Medulla oblongata (tissue), 1 donor: ENCODE results near the gene NFKBIA.
"Not testable (repeated sequence)": the region's sequence is repeated elsewhere in the genome, so short reads cannot be mapped to it uniquely, and the experiment has no call there.

Experiments used
- DNase-seq: peaks from one replicate; pipeline ENCODE4 v3.0.0-alpha.2; 2015; ENCODE audit errors: extremely low spot score

NFKBIA gene, protein sequence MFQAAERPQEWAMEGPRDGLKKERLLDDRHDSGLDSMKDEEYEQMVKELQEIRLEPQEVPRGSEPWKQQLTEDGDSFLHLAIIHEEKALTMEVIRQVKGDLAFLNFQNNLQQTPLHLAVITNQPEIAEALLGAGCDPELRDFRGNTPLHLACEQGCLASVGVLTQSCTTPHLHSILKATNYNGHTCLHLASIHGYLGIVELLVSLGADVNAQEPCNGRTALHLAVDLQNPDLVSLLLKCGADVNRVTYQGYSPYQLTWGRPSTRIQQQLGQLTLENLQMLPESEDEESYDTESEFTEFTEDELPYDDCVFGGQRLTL

DNA sequence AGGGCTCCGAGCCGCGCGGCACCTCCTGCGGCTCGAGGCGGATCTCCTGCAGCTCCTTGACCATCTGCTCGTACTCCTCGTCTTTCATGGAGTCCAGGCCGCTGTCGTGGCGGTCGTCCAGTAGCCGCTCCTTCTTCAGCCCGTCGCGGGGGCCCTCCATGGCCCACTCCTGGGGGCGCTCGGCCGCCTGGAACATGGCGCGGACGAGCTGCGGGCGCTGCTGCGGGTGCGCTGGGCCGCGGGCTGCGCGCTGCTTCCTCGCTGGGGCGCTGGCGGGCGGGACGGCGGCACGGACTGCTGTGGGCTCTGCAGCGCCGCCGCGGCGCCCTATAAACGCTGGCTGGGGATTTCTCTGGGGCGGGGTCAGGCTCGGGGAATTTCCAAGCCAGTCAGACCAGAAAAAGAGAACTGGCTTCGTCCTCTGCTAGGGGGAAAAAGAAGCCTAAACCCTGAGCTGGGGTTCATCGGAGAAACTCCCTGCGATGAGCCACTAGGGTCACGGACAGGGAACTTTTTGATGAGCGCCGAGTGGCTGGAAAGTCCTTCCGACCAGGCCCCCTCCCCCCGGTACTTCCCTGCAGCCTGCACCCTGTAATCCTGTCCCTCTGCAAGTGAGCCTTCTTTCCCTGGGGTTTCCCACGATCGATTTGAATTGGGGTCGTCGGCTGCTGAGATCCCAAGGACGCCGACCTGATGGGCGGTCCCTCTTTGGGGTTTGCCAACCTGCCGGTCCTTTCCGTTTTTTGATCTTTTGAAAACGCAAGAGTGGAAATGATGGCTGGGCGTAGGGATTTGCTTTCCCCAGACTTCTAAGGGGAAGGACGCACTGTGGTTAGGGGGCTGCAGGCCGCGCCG, at the start of gene NFKBIA:
TSS of gene NFKBIA (minus strand) at position 301 of the 855 bp plus-strand sequence. CDS start at position 196, 105 bp downstream.
- peak; percentile 91 for DNase-seq

GRCh38 chr14:35446450-35446849, 41.9 kb upstream of the NFKBIA start:
- DNase-seq, result no peak

DNA sequence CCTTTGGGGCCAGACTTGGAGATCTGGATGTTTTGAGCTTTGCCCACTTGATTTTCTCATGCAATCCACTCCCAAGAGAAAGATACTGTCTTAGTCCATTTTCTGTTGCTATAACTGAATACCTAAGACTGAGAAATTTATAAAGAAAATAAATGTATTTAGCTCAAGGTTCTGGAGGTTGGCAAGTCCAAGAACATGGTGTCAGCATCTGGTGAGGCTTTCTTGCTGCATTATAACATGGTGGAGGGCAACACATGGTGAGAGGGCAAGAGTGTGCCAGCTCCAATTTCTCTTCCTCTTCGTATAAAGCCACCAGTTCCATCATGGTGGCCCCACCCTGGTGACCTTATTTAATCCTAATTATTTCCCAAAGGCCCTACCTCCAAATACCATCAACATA, 39.6 kb upstream of the NFKBIA start:
- no peak for DNase-seq

- no peak for DNase-seq
Measured at GRCh38 chr14:35441160-35441559, 36.6 kb upstream of the NFKBIA start.

DNA sequence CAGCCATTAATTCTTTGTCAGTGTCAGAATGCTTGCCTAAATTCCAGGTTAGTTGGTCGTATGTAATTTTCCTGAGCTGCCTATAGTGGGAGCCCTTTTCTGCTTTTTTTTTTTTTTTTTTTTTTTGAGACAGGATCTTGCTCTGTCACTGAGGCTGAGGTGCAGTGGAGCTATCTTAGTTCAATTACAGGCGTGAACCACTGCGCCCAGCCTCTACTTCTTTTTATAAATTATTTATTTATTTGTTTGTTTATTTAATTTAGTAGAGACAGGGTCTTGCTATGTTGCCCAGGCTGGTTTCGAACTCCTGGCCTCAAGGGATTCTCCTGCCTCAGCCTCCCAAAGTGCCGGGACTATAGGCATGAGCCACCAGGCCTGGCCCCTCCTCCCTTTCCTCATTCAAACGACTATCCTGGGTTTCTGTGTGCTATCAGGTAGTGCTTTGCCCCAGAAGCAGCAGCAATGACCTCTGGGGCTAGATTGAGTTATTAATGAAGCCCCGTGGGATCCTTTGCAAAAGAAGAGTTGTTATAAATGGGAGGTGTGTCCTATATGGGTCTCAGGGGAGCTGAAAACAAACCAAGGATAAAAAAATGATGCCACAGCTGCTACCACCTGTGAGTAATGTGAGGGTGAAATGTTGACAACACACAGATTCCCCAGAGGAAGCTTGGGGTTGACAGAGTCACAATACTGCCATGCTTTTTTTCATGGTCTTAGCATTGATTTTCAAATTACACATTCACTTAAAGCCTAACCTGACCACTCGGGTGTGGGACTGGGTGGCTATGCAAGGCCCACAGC, 34.6 kb upstream of the NFKBIA start:
- no peak for DNase-seq

GRCh38 chr14:35438492-35438891, 33.9 kb upstream of the NFKBIA start:
- DNase-seq, result not testable (repeated sequence)

DNA sequence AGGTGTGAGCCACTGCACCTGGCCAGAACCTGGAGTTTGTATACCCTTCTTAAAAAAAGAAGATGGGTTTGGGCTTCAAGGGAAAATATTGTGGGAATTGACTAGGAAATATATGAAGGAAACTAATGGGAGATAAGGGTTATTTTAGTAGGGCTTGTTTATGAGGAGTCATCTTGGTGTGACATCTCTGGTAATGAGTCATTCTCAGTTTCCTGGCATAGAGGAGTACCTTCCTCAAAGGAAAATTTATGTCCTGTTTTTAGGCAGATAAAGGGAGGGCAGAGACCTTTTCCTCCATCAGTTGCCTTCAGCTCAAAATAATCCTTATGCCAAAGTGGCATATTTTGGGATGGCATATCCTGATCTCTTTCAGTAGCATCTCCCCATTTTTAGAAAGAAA, 30.6 kb upstream of the NFKBIA start:
- no peak for DNase-seq

DNA sequence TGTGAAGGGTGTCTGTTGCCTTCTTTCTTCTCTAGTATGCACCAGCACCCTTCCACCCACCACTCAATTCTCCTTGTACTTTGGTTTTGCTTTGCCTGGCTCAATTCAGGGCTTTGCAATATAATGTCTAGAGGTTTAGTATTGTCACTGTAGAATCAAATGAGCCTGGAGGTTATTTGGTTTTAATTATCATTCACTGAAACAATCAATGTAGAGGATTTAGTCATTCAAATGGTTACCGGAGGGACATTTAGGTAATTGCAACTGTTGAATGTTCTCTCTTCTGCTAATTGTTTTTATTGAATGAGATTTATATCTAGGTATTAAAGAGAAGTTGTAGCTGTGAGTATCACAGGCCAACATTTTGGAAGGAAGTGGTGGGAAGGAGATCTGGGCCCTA, 29.3 kb upstream of the NFKBIA start:
- DNase-seq, result no peak

DNA sequence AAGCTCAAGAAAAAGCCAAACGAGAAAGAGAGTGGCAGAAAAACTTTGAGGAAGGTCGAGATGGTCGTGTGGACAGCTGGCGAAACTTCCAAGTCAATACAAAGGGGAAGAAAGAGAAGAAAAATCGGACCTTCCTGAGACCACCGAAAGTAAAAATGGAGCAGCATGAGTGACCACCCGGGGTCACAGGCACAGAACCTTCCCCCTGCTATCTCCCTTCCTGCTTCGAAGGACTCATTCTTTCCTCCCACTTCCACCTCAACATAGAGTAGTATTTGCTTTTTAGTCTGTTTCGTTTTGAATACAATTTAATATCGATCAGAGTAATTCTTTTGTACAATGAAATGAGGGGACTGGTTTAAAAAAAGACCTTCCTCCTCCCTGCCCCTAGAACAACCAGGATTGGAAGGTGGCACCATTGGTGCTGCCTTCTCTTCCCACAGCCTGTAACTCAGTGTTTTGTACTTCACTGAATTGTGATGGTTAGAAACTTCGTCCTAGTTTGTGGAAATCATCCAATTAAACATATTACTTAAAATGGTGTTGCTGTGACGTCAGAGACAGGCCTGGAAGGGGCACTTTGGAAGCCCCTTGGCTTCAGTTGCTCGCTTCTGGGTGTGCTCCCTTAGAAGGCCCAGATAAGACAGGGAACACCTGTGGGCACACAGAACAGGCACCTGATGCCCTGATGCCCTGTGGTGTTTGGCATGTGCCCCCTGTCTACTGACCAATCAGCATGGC, 26.1 kb upstream of the NFKBIA start:
- no peak for DNase-seq

- DNase-seq, result no peak
Measured at GRCh38 chr14:35429951-35430350, 25.4 kb upstream of the NFKBIA start.

DNA sequence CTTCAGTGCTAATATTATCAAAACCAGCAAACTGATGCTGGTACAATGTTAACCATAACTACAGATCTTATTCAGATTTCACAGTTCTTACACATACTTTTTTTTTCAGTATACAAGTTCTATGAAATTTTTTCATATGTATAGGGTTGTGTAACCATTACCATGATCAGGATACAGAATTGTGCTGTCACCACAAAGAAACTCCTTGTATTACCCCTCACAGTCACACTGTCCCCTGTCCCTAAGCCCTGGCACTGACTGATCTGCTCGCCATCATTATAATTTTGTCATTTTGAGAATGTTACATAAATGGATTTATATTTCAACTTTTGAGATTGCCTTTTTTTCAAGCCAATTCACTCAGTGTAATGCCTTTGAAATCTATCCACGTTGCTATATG, 21.3 kb upstream of the NFKBIA start:
- no peak for DNase-seq

GRCh38 chr14:35423621-35424020, 19.1 kb upstream of the NFKBIA start:
- no peak for DNase-seq

- no peak for DNase-seq
Measured at GRCh38 chr14:35420036-35420811, 15.7 kb upstream of the NFKBIA start.

DNA sequence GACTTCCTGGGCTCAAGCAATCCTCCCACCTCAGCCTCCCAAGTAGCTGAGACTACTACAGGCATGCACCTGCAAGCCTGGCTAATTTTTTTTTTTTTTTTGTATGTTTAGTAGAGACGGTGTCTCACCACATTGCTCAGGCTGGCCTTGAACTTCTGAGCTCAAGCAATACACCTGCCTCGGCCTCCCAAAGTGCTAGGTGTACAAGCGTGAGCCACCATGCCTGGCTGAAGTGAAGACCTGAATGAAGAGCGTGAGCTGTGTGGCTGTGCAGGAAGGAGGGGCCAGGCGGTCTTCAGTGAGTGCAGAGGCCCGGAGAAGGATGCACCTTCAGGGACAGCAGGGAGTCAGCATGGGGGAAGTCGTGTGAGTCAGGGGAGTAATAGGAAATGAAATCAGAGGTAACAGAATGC, 14.9 kb upstream of the NFKBIA start:
- no peak for DNase-seq

DNA sequence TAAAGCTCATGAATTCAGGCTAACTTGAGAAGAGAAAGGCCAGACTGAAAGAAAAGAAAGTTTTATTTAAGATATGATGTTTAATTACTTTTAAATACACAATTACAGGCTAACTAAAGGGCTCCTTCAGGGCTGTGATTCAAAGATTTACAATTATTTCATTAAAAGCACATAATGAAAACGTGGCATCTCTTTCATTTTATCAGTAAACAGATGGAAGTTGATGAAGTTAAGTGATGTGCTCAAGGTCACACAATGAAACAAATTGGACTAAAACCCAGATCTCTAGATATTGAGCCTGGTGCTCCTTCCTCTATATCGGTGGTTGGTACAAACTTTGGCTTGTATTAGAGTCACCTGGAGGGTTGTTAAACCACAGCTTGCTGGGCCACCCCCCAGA, 13.5 kb upstream of the NFKBIA start:
- no peak for DNase-seq

DNA sequence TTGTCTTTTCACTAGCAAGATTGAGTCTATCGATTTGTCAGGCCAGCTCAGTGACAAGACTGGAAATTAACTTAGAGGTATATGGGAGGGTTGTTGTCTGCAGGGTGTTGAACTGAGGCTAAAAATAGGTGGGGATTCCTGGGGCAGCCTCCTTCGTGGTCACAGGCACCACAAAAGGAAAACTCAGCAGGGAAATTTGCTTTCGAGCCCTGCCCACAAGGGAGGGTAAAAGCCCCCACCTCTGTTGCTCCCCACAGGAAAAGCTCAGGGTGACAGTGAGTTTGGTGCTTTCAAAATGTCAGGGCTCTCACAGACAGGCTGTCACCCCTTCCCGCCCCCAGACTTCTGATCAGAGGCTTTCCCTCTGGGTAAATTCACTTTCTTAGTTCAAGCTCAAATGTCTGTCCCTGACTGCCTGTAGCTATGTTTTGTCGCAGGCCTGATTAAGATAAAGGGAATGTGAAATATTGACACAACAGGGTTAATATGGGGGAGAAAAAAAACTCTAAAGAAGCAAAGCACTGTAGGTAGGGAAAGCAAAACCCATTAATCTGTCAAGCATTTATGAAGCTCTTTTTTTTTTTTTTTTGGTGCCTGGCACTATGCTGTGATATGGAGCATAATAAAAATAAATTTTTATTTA, 11.7 kb upstream of the NFKBIA start:
- DNase-seq, result no peak

- no peak for DNase-seq
Measured at GRCh38 chr14:35414365-35414764, 9.8 kb upstream of the NFKBIA start.

- DNase-seq, result peak; percentile 32
Measured at GRCh38 chr14:35412272-35413056, 7.9 kb upstream of the NFKBIA start.

DNA sequence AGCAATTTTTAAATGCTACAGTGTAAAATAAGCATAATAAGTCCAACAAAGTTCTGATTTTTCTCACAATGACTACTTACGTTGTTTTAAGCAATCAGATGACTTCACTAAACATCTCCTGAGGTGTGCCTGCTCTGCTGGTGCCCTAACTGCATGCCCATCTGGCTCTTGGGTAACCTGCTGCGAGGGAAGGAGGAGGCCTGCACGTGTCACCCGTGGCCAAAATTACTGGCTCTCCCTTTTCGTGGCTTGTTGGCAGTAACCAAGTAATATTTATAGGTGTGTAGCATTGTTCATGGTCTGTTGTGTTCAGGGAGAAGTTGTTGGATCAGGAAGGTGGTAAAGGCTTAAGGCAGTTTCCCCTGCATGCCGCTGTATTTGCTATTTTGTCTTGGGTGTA, 6.3 kb upstream of the NFKBIA start:
- no peak for DNase-seq
